Hepatocyte (in vitro differentiated cells): ENCODE data around the gene MAPK6.

Source experiments
- EZH2 ChIP-seq: fragments of 200-600 bp; sonication (generic); IDR thresholded peaks from 2 replicates; pipeline ENCODE4 v1.6.1; 2016; ENCODE audit warnings: antibody characterized with exemption, mild to moderate bottlenecking, borderline replicate concordance
- EZH2phosphoT487 ChIP-seq: fragments of 200-600 bp; sonication (generic); IDR thresholded peaks from one replicate; pipeline ENCODE4 v1.6.1; 2018; ENCODE audit warnings: antibody characterized with exemption, mild to moderate bottlenecking, low read depth, moderate library complexity; ENCODE audit not compliant: unreplicated experiment, severe bottlenecking
- TF ChIP-seq, protein P1 (sequence below): fragments of 200-600 bp; sonication (generic); IDR thresholded peaks from 2 replicates; pipeline ENCODE4 v1.5.1; 2016; ENCODE audit warnings: antibody characterized with exemption, mild to moderate bottlenecking; ENCODE audit not compliant: poor library complexity

DNA sequence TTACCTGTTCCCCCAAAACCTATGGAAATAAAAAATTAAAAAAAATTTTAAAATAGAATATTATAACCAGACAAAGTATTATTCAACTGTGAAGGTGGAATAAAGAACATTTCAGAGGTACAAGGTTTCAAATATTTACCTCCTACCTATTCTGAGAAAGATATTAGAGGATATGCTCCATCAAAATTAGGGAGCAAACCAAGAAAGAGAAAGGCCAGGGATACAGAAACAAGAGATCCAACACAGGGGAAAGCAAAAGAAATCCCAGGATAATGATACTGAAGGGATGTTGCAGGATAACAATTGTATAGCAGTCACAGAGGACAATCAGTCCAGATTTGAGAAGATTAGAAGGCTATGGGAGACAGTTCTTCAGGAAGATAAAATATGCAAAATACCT lies 71.2 kb downstream of the MAPK6 start:
- TF ChIP-seq, protein P1, sequence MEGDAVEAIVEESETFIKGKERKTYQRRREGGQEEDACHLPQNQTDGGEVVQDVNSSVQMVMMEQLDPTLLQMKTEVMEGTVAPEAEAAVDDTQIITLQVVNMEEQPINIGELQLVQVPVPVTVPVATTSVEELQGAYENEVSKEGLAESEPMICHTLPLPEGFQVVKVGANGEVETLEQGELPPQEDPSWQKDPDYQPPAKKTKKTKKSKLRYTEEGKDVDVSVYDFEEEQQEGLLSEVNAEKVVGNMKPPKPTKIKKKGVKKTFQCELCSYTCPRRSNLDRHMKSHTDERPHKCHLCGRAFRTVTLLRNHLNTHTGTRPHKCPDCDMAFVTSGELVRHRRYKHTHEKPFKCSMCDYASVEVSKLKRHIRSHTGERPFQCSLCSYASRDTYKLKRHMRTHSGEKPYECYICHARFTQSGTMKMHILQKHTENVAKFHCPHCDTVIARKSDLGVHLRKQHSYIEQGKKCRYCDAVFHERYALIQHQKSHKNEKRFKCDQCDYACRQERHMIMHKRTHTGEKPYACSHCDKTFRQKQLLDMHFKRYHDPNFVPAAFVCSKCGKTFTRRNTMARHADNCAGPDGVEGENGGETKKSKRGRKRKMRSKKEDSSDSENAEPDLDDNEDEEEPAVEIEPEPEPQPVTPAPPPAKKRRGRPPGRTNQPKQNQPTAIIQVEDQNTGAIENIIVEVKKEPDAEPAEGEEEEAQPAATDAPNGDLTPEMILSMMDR = no peak
- TF ChIP-seq EZH2 (no peak), EZH2phosphoT487 (no peak)
